Measurements from ENCODE around the gene RICTOR.

- no peak for TF ChIP-seq POLR2A (IDR thresholded peaks at IDR 0.05)
- TF ChIP-seq CTCF (IDR thresholded peaks at IDR 0.05), result no peak
These were observed 42.4 kb upstream of the RICTOR start for GRCh38 chr5:39116344-39117170.
